HG03045 (cell line): ENCODE data around the gene SLC17A9.
"Not testable (repeated sequence)": the region's sequence is repeated elsewhere in the genome, so short reads cannot be mapped to it uniquely, and the experiment has no call there.

Experiments
- ATAC-seq: cut with Tn5 transposase; IDR thresholded peaks from one replicate; pipeline ENCODE4 v1.9.1; 2021; ENCODE audit warnings: mild to moderate bottlenecking, moderate library complexity; ENCODE audit not compliant: unreplicated experiment

Gene SLC17A9

DNA sequence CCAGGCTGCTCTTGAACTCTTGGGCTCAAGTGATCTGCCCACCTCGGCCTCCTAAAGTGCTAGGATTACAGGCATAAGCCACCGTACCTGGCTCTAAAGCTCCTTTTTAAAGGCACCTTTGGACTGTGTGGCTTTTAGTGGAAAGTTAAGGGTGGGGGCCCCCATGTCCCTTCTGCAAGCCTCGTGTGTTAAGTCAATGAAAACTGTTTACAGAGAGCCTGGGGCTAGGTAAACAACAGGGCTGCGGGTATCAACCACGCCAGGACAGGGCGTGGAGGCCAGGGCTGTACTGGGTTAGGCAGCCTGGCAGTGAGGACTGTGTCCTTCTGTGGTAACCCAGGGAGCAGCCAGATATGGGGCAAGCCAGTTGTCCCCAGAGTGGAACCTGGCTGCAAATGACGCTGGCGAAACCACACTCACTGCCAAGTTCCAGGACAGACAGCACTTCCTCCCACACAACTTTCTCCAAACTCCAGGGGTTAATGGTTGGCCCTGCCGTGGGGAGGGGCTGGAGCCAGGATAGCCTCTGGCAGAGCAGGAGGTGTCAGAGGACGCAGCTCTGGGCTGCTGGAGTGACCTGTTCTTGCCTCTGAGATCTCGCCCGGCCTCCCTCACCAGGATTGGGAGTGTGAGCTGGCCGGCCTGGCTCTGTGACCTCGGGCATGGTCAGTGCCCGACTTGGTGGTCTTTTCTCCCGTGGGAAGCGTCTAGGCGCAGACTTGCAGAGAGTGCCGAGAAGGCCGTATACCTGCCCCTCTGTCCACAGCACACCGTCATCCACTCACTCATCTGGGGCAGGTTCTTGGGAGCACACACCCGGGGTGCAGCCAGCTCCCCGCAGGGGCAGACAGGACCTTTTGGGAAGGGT is 3.2 kb downstream of the SLC17A9 start:
- no peak for ATAC-seq

- ATAC-seq, result no peak
Observed at GRCh38 chr20:62956387-62957135, 4.1 kb downstream of the SLC17A9 start.

GRCh38 chr20:62957136-62958117 is 4.9 kb downstream of the SLC17A9 start:
- ATAC-seq, result no peak

GRCh38 chr20:62958388-62959100 is 6.0 kb downstream of the SLC17A9 start:
- no peak for ATAC-seq

DNA sequence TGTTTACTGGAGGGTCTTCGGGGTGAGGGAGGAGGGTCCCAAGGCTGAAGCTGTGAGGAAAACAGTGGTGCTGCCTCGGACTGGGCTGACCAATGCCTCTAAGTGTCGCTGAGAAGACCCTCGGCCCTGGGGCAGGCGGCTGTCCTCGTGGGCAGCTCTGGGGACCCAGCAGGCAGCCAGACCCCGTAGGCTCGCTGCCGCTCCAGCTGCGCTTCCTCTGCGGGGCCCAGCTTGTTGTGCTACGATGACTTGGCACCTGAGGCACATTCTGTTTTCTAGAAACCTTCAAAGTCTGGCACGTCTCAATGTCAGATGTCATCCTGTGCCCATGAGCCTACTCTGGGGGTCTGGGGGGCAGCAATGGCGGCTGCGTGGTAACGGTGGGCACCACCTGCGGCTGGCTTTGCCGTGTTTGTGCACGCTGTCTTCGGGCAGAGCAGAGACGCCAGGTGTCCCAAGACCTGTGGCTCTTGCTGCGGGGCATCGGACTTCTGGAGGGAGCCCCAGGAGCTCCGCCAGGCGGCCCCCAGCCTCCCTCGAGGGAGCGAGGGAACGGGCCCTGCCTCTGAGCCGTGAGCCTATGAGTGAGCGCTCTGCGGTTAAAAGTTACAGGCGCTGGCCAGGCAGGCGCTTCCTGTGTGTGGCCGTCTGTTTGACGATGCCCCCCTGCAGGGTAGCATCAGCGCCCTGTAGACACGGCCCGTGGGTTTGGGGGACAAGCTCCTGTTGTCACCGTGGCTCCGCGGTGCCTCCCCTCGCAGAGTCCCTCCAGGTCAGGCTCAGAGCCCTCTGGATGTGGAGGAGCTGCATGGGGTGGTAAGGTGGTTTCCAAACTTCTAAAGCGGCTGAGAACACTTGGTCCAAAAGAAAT is 6.8 kb downstream of the SLC17A9 start:
- ATAC-seq, result no peak

DNA sequence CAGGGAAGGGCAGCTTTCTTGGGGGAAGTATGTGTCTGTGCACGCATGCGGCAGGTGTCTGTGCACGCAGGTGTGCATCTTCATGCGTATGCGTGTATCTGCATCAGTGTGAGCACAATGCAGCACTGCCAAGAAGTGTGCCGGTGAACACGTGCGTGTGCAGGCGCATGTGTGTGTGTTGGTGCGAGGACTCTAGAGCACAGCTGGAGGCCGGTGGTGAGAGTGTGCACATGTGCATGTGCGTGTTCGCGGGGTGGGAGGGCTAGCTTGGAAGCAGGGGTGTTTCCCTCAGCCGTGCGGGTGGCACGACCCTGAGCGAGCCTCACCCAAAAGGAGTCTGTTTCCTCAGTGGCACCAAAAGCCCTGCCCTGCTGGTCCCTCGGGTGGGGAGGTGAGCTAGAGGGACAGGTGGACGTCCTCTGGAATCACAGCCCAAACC is 7.5 kb downstream of the SLC17A9 start:
- no peak for ATAC-seq

- ATAC-seq, result not testable (repeated sequence)
Observed at GRCh38 chr20:62960446-62961309, 8.2 kb downstream of the SLC17A9 start.

- ATAC-seq, result no peak
Observed at GRCh38 chr20:62961310-62961783, 8.8 kb downstream of the SLC17A9 start.

DNA sequence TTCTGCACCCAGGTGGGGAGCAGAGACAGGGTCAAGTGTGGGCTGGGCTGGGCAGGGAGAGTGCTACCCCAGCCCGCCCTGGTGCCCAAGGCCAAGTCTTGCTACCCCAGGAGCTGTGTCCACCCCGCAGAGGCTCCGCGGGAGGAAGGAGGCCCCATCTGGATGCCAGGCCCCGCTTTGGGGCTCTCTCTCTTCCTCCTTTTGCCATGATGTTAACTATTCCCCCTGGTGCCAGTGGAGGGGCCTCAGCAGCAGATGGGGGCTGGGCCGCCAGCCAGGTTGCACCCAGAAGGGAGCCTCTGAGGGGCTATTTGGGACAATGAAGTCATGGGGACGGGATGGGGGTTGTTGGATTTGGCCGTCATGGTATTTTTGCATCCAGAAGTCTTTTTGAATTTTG is 9.3 kb downstream of the SLC17A9 start:
- no peak for ATAC-seq

DNA sequence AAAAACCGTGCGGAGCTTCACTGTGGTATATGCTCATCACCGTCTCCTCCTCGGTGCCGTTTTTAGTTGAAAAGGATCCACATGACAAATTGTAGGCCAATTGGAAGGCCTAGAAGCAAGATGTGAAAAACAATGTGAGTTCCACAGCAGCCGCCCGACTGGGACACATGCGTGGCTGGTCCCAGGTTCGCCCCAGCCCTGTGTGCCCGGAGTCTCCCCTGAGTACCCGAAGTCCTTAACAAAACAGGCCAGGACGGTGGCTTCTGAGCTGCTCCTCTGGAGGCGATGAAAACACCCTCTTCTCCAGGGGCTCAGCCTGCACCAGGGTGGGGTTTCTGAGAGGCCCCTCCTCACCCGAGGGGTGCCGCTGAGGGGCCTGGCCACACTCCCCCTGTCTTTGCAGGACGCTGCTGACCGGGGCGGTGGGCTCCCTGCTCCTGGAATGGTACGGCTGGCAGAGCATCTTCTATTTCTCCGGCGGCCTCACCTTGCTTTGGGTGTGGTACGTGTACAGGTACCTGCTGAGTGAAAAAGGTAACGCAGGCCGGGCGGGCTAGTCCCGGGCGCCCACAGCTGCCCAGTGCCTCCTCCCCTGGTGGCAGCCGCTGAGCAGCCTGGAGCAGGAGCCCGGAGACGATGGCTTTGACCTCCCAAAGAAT is 9.8 kb downstream of the SLC17A9 start:
- no peak for ATAC-seq

- no peak for ATAC-seq
Observed at GRCh38 chr20:62962891-62963613, 10.5 kb downstream of the SLC17A9 start.

GRCh38 chr20:62963614-62964397 is 11.3 kb downstream of the SLC17A9 start:
- no peak for ATAC-seq

GRCh38 chr20:62964700-62965099 is 12.2 kb downstream of the SLC17A9 start:
- ATAC-seq, result no peak

DNA sequence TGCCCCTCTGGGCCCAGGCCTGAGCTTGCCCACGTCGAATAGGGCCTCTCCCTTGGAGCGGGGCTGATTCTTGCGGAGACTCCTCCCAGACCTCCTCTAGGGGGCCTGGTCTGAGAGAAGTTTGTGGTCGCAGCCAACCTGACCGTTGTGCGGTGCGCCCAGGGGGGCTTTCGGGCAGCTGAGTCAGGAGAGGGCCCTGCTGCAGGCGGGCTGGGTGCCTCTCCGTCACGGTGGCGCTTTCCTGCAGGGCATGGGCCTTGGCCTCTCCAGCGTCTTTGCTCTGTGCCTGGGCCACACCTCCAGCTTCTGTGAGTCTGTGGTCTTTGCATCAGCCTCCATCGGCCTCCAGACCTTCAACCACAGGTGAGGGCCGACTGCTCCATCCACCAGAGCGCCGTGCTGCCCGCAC is 12.9 kb downstream of the SLC17A9 start:
- ATAC-seq, result no peak

DNA sequence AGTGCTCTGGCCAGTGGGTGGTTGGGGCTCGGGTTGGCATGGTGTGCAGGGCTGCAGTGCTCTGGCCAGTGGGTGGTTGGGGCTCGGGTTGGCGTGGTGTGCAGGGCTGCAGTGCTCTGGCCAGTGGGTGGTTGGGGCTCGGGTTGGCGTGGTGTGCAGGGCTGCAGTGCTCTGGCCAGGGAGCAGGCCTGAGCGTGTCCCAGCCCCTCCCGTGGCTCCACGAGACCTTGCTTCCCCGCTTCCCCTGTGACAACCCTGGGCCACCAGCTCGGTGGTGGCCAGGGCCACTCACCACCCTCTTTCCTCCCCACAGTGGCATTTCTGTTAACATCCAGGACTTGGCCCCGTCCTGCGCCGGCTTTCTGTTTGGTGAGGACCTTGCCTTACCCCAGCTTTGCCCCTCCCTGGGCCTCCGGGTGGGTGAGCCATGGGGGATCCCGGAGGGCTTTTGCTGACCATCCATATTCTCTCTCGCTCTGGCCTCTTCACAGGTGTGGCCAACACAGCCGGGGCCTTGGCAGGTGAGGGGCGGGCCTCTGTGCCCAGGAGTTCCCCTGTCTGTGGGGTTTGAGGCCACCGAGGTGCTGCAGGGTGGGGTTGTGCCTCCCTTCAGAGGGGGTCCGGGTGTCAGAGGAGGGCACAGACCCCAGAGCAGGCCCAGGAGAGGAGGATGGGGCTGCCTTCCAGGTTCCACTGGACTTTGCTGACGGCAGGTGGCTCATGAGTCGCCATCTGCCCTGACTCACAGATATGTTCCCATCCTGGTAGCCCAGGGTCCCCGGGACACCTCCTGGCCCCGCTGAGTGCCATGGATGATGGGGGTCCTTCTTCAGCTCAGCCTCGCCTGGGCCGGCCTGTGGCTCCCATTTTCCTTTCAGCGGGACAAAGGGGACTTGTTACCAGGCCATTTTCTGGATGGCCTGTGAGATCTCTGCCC is 14.0 kb downstream of the SLC17A9 start:
- ATAC-seq, result no peak
